Measurements from ENCODE around the gene SRC. TPM values are rescaled to one million over a fixed set of nuclear protein-coding genes. Genes with fewer than 3 reads are reported as not detected.

Gene SRC
- total and polyA plus RNA-seq, 2 donors (not counting 3 experiments of a cell fraction or from before 2014, with no cell fraction given), result 22.6 to 29.4 TPM

DNA sequence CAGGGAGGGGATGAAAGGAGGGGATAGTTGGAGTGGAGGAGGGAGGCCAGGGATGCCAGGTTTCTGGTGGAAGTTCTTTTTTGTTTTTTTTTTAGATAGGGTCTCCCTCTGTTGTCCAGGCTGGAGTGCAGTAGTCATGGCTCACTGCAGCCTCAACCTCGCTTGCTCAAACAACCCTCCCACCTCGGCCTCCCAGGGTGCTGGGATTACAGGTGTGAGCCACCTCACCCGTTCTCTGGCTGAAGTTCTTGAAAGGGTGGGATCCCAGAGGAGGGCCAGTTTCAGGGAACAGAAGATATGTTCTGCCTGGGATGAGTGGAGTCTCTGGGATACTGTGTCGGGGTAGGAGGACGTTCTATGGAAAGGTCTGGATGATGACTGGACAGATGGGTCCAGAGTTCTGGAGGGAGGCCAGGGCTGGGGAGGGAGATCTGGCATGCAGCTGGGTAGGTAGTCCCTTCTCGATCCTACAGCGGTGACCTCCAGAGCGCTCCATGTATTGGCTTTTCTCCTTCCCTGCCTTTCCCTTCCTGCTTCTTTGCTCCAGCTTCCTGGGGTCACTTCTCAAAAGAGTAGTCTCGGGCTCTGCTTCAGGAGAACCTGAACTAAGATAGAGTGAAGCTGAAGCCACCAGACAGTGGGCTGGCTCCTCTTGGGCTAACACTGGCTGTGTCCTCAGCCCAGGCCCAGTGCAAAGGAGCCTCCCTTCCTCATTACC, 12.7 kb upstream of the SRC start:
- CTCF ChIA-PET, result no interaction called here
- no peak overlapping the region for H3K4me2 ChIP-seq (ENCODE audit: insufficient read depth, low read length)

More for the DNA sequence above, 12.7 kb upstream of the SRC start:
- Histone ChIP-seq H3K4me1 (ENCODE audit: control insufficient read depth, extremely low read depth, insufficient read depth, low read length) (no peaks in the 10 kb centered on the region), H3K9ac (replicated peaks; ENCODE audit: extremely low read depth, insufficient read depth, low read length) (no peak overlapping the region), H3K36me3 (ENCODE audit: control insufficient read depth in 2 of 2, extremely low read depth in 1 of 2, insufficient read depth in 2 of 2, low read length in 2 of 2) (no peaks in the 10 kb centered on the region), H3K9me3 (replicated peaks; ENCODE audit: control insufficient read depth, insufficient read depth, low read length) (no peaks in the 10 kb centered on the region), H3K79me2 (ENCODE audit: control insufficient read depth, insufficient read depth, low read length) (no peaks in the 10 kb centered on the region), H4K20me1 (replicated peaks; ENCODE audit: control insufficient read depth, extremely low read depth, insufficient read depth, low read length) (no peaks in the 10 kb centered on the region), H3K9me1 (replicated peaks; ENCODE audit: control insufficient read depth, extremely low read depth, insufficient read depth, low read length) (no peaks in the 10 kb centered on the region), H3K27ac (ENCODE audit: insufficient read depth, low read depth, low read length) (no peak overlapping the region), H2AFZ (ENCODE audit: low read depth, low read length) (no peak overlapping the region), H3K27me3 (ENCODE audit: control insufficient read depth in 2 of 2, insufficient read depth in 2 of 2, low read length in 2 of 2) (no peaks in the 10 kb centered on the region), H3K4me3 (replicated peaks in 1 of 3; ENCODE audit: insufficient read depth in 1 of 3, low read depth in 1 of 3, low read length in 3 of 3) (no peak overlapping the region)
- no peak for FAIRE-seq
- POLR2A ChIA-PET, result no interaction called here
- intact Hi-C loops (cut with micrococcal nuclease) (no loop called here), dilution Hi-C loops (cut with MboI; ENCODE audit: extremely low pct_ligation_motif_present, low sequenced_read_pairs) (no loop called here)
- no peak for TF ChIP-seq EZH2 (IDR thresholded peaks at IDR 0.05; ENCODE audit: borderline replicate concordance, low read depth, low read length, severe bottlenecking)
- TF ChIP-seq, protein P1, sequence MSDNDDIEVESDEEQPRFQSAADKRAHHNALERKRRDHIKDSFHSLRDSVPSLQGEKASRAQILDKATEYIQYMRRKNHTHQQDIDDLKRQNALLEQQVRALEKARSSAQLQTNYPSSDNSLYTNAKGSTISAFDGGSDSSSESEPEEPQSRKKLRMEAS (IDR thresholded peaks at IDR 0.05; ENCODE audit: insufficient read depth, insufficient read length), result no peak
- TF ChIP-seq POLR2AphosphoS5 (IDR thresholded peaks at IDR 0.05; ENCODE audit: insufficient read depth, low read depth, low read length), result no peak
- TF ChIP-seq POLR2A (IDR thresholded peaks at IDR 0.05; ENCODE audit: low read depth, low read length), result no peak
- TF ChIP-seq MYC (IDR thresholded peaks at IDR 0.05; ENCODE audit: low read depth, low read length), result no peak
- TF ChIP-seq, protein P2, sequence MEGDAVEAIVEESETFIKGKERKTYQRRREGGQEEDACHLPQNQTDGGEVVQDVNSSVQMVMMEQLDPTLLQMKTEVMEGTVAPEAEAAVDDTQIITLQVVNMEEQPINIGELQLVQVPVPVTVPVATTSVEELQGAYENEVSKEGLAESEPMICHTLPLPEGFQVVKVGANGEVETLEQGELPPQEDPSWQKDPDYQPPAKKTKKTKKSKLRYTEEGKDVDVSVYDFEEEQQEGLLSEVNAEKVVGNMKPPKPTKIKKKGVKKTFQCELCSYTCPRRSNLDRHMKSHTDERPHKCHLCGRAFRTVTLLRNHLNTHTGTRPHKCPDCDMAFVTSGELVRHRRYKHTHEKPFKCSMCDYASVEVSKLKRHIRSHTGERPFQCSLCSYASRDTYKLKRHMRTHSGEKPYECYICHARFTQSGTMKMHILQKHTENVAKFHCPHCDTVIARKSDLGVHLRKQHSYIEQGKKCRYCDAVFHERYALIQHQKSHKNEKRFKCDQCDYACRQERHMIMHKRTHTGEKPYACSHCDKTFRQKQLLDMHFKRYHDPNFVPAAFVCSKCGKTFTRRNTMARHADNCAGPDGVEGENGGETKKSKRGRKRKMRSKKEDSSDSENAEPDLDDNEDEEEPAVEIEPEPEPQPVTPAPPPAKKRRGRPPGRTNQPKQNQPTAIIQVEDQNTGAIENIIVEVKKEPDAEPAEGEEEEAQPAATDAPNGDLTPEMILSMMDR (IDR thresholded peaks at IDR 0.05; ENCODE audit: extremely low read depth in 1 of 2, insufficient read depth in 1 of 2, low read depth in 1 of 2, low read length in 2 of 2), result no peak
- no peak for TF ChIP-seq FOS (IDR thresholded peaks at IDR 0.05; ENCODE audit: borderline replicate concordance, insufficient read depth, low read length)
- TF ChIP-seq GATA2 (IDR thresholded peaks at IDR 0.05; ENCODE audit: insufficient read depth, insufficient read length, low read depth, low read length), result no peak
- no peak for TF ChIP-seq JUN (IDR thresholded peaks at IDR 0.05; ENCODE audit: borderline replicate concordance, insufficient read depth, insufficient read length, low read depth)
- no TSS peak for BruUV-seq (replicated peaks)
- DNase-seq (ENCODE audit: low read depth, low spot score), result no peak

Measured in endothelial cell of umbilical vein (primary cell).